Measurements from ENCODE around the gene ARIH1. TPM values are rescaled to one million over a fixed set of nuclear protein-coding genes. Genes with fewer than 3 reads are reported as not detected.
"Not testable (repeated sequence)": the region's sequence is repeated elsewhere in the genome, so short reads cannot be mapped to it uniquely, and the experiment has no call there.

ARIH1 gene
- total and polyA plus RNA-seq, 2 donors (not counting 3 experiments of a cell fraction or from before 2014, with no cell fraction given): 25.1 to 144 TPM

DNA sequence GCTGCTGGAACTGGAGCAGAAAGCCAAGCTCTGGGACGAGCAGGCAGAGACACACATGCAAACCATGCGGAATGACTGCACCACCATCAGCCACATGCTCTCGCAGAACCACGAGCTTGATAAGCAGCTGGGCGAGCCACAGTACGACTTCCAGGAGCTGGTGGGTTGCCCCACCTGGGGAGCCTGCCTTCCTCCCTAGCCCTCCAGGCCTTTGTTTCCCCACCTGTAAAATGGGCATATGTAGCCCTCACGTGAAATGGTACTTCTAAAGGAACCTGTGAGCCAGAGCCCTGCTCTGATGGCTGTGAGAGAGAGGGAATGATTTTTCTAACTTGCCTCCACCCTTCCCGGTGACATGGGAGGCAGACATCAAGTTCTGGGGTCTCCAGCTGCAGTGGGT, 135.7 kb downstream of the ARIH1 start:
- no peak for FAIRE-seq
- intact Hi-C loops (cut with micrococcal nuclease): loop anchor here (10.0 kb wide), 1 partner anchor 665 kb away; no protein-coding TSS in a partner anchor
- BruUV-seq (replicated peaks): no TSS peak

GRCh38 chr15:72612324-72612723, 138.2 kb downstream of the ARIH1 start:
- H3K4me3 ChIP-seq (replicated peaks in 1 of 3; ENCODE audit: insufficient read depth in 1 of 3, low read depth in 1 of 3, low read length in 3 of 3); H3K9ac ChIP-seq (replicated peaks; ENCODE audit: extremely low read depth, insufficient read depth, low read length); intact Hi-C loops (cut with micrococcal nuclease); H4K20me1 ChIP-seq (replicated peaks; ENCODE audit: control insufficient read depth, extremely low read depth, insufficient read depth, low read length); FAIRE-seq; H3K4me2 ChIP-seq (ENCODE audit: insufficient read depth, low read length); H3K27ac ChIP-seq (ENCODE audit: insufficient read depth, low read depth, low read length); H2AFZ ChIP-seq (ENCODE audit: low read depth, low read length); H3K79me2 ChIP-seq (ENCODE audit: control insufficient read depth, insufficient read depth, low read length); dilution Hi-C loops (cut with MboI; ENCODE audit: extremely low pct_ligation_motif_present, low sequenced_read_pairs); DNase-seq (ENCODE audit: low read depth, low spot score); POLR2A ChIA-PET; H3K9me3 ChIP-seq (replicated peaks; ENCODE audit: control insufficient read depth, insufficient read depth, low read length); H3K4me1 ChIP-seq (ENCODE audit: control insufficient read depth, extremely low read depth, insufficient read depth, low read length); H3K27me3 ChIP-seq (ENCODE audit: control insufficient read depth in 2 of 2, insufficient read depth in 2 of 2, low read length in 2 of 2); H3K36me3 ChIP-seq (ENCODE audit: control insufficient read depth in 2 of 2, extremely low read depth in 1 of 2, insufficient read depth in 2 of 2, low read length in 2 of 2); BruUV-seq (replicated peaks); H3K9me1 ChIP-seq (replicated peaks; ENCODE audit: control insufficient read depth, extremely low read depth, insufficient read depth, low read length): not testable (repeated sequence)
- CTCF ChIA-PET: interaction anchor here (0.6 to 2.3 kb wide), 2 partner anchors 15 to 41 kb away, joined by 3 to 7 read pairs; no protein-coding TSS in a partner anchor

More for the DNA sequence above, 135.7 kb downstream of the ARIH1 start:
- no peak overlapping the region for H3K9ac ChIP-seq (replicated peaks; ENCODE audit: extremely low read depth, insufficient read depth, low read length)
- H4K20me1 ChIP-seq (replicated peaks; ENCODE audit: control insufficient read depth, extremely low read depth, insufficient read depth, low read length): no peaks in the 10 kb centered on the region
- TF ChIP-seq MAX (IDR thresholded peaks at IDR 0.05; ENCODE audit: insufficient read depth, insufficient read length): no peak
- no peak for TF ChIP-seq POLR2AphosphoS5 (IDR thresholded peaks at IDR 0.05; ENCODE audit: insufficient read depth, low read depth, low read length)
- no peak for TF ChIP-seq JUN (IDR thresholded peaks at IDR 0.05; ENCODE audit: borderline replicate concordance, insufficient read depth, insufficient read length, low read depth)
- TF ChIP-seq MYC (IDR thresholded peaks at IDR 0.05; ENCODE audit: low read depth, low read length): no peak
- no peak for TF ChIP-seq EZH2 (IDR thresholded peaks at IDR 0.05; ENCODE audit: borderline replicate concordance, low read depth, low read length, severe bottlenecking)
- no peak for TF ChIP-seq CTCF (IDR thresholded peaks at IDR 0.05; ENCODE audit: extremely low read depth in 1 of 2, insufficient read depth in 1 of 2, low read depth in 1 of 2, low read length in 2 of 2)
- no peak for TF ChIP-seq GATA2 (IDR thresholded peaks at IDR 0.05; ENCODE audit: insufficient read depth, insufficient read length, low read depth, low read length)
- no peak for TF ChIP-seq FOS (IDR thresholded peaks at IDR 0.05; ENCODE audit: borderline replicate concordance, insufficient read depth, low read length)
- no peak for TF ChIP-seq POLR2A (IDR thresholded peaks at IDR 0.05; ENCODE audit: low read depth, low read length)
- DNase-seq (ENCODE audit: low read depth, low spot score): no peak
- no peak overlapping the region for H2AFZ ChIP-seq (ENCODE audit: low read depth, low read length)
- dilution Hi-C loops (cut with MboI; ENCODE audit: extremely low pct_ligation_motif_present, low sequenced_read_pairs): no loop called here
- POLR2A ChIA-PET: no interaction called here
- H3K27me3 ChIP-seq (ENCODE audit: control insufficient read depth in 2 of 2, insufficient read depth in 2 of 2, low read length in 2 of 2): no peaks in the 10 kb centered on the region
- H3K9me1 ChIP-seq (replicated peaks; ENCODE audit: control insufficient read depth, extremely low read depth, insufficient read depth, low read length): no peaks in the 10 kb centered on the region
- CTCF ChIA-PET: interaction anchor here (1.3 kb wide), 1 partner anchor 10 kb away, joined by 10 read pairs; no protein-coding TSS in a partner anchor
- no peaks in the 10 kb centered on the region for H3K79me2 ChIP-seq (ENCODE audit: control insufficient read depth, insufficient read depth, low read length)
- H3K4me3 ChIP-seq (replicated peaks in 1 of 3; ENCODE audit: insufficient read depth in 1 of 3, low read depth in 1 of 3, low read length in 3 of 3): no peak overlapping the region
- no peak overlapping the region for H3K4me2 ChIP-seq (ENCODE audit: insufficient read depth, low read length)
- H3K36me3 ChIP-seq (ENCODE audit: control insufficient read depth in 2 of 2, extremely low read depth in 1 of 2, insufficient read depth in 2 of 2, low read length in 2 of 2): no peaks in the 10 kb centered on the region
- no peak overlapping the region for H3K27ac ChIP-seq (ENCODE audit: insufficient read depth, low read depth, low read length)
- H3K9me3 ChIP-seq (replicated peaks; ENCODE audit: control insufficient read depth, insufficient read depth, low read length): no peaks in the 10 kb centered on the region
- H3K4me1 ChIP-seq (ENCODE audit: control insufficient read depth, extremely low read depth, insufficient read depth, low read length): no peaks in the 10 kb centered on the region

Data from endothelial cell of umbilical vein (primary cell).